COR-L47 (cell line): Measurements from ENCODE around the gene IL10RA.
A peak's percentile ranks its signal among the peaks of the same experiment; 100 is the strongest.
"Not testable (repeated sequence)": the region's sequence is repeated elsewhere in the genome, so short reads cannot be mapped to it uniquely, and the experiment has no call there.

ENCODE experiments used
- DNase-seq: peaks from one replicate; lab custom pipeline; 2025; lab: John Stamatoyannopoulos, UW

IL10RA gene

GRCh38 chr11:118007563-118008270, 21.5 kb downstream of the IL10RA start:
- DNase-seq: not testable (repeated sequence)

- DNase-seq: no peak
These were observed 22.2 kb downstream of the IL10RA start for GRCh38 chr11:118008271-118008911.

- no peak for DNase-seq
These were observed 23.9 kb downstream of the IL10RA start for GRCh38 chr11:118009864-118010737.

- no peak for DNase-seq
These were observed 24.7 kb downstream of the IL10RA start for GRCh38 chr11:118010738-118011461.

GRCh38 chr11:118012083-118012669, 26.0 kb downstream of the IL10RA start:
- no peak for DNase-seq

- DNase-seq: no peak
These were observed 27.8 kb downstream of the IL10RA start for GRCh38 chr11:118014022-118014421.

GRCh38 chr11:118015385-118015841, 29.2 kb downstream of the IL10RA start:
- no peak for DNase-seq

- no peak for DNase-seq
These were observed 29.9 kb downstream of the IL10RA start for GRCh38 chr11:118016104-118016503.

- DNase-seq: no peak
These were observed 30.9 kb downstream of the IL10RA start for GRCh38 chr11:118017111-118017510.

- no peak for DNase-seq
These were observed 31.6 kb downstream of the IL10RA start for GRCh38 chr11:118017631-118018315.

- DNase-seq: no peak
These were observed 32.2 kb downstream of the IL10RA start for GRCh38 chr11:118018401-118018800.

GRCh38 chr11:118021146-118021545, 35.0 kb downstream of the IL10RA start:
- no peak for DNase-seq

GRCh38 chr11:118027694-118028093, 41.5 kb downstream of the IL10RA start:
- DNase-seq: no peak

- no peak for DNase-seq
These were observed 42.4 kb downstream of the IL10RA start for GRCh38 chr11:118028626-118029025.

- DNase-seq: no peak
These were observed 47.2 kb downstream of the IL10RA start for GRCh38 chr11:118033443-118033842.

GRCh38 chr11:118042141-118042540, 55.9 kb downstream of the IL10RA start:
- no peak for DNase-seq

- DNase-seq: no peak
These were observed 56.6 kb downstream of the IL10RA start for GRCh38 chr11:118042796-118043195.

GRCh38 chr11:118045191-118045590, 59.0 kb downstream of the IL10RA start:
- DNase-seq: peak; percentile 22

- DNase-seq: no peak
These were observed 60.1 kb downstream of the IL10RA start for GRCh38 chr11:118046051-118046963.
